GM23248 (cell line): ENCODE data around the gene RTF1.

ENCODE experiments used
- EZH2 ChIP-seq: fragments of 200-600 bp; sonication (generic); IDR thresholded peaks from 2 replicates; pipeline ENCODE4 v1.6.1; 2018; ENCODE audit warnings: antibody characterized with exemption, mild to moderate bottlenecking; ENCODE audit not compliant: insufficient read depth, poor library complexity, severe bottlenecking
- EZH2phosphoT487 ChIP-seq: fragments of 200-600 bp; sonication (generic); IDR thresholded peaks from 2 replicates; pipeline ENCODE4 v1.6.1; 2018; ENCODE audit warnings: antibody characterized with exemption, moderate library complexity, mild to moderate bottlenecking, low read depth; ENCODE audit not compliant: insufficient read depth

DNA sequence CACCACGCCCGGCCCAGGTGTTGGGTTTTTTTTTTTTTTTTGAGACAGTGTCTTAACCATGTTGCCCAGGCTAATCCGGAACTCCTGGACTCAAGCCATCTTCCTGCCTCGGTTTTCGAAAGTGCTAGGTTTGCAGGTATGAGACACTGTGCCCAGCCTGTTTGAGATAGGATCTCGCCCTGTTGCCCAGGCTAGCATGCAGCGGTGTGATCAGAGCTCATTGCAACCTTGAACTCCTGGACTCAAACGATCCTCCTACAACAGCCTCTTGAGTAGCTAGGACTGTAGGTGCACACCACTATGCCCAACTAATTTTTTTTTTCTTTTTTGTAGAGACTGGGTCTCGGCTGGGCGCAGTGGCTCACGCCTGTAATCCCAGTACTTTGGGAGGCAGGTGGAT is 56.5 kb downstream of the RTF1 start:
- TF ChIP-seq EZH2, result no peak
- no peak for TF ChIP-seq EZH2phosphoT487
